ENCODE measurements around the gene LRRC32.

DNA sequence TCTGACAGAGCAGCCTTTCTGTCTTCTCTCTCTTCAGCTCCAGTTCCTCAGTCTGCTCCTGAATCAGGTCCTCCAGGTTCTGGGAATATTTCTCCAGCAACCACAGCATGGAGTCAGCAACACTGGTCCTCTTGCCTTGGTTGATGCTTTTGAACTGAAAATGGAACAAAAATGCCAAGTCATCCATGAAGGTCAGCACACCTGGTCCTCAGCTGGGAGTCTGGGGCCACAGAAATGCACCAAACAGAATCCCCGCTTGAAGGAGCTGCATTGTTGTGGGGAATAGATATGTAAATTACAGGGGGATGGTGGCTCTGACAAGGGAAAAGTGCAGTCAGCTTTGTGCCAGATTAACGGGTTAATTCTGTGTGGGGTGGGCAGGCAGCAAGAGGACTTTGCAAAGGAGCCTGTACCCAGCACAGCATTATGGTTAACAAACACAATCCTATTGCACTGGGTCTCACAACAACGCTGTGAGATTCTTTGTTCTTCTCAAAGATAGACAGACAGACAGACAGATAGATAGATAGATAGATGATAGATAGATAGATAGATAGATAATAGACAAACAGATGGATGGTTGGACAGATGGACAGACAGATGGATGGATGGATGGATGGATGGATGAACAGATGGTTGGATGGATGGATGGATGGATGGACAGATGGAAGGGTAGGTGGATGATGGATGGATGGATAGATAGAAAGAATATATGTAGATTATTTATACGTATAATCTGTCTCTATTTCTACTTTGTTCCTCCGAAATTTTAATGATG lies 33.8 kb upstream of the LRRC32 start:
- TF ChIP-seq EZH2 (IDR thresholded peaks at IDR 0.05; ENCODE audit: low read length) = no peak
- TF ChIP-seq, protein P1, sequence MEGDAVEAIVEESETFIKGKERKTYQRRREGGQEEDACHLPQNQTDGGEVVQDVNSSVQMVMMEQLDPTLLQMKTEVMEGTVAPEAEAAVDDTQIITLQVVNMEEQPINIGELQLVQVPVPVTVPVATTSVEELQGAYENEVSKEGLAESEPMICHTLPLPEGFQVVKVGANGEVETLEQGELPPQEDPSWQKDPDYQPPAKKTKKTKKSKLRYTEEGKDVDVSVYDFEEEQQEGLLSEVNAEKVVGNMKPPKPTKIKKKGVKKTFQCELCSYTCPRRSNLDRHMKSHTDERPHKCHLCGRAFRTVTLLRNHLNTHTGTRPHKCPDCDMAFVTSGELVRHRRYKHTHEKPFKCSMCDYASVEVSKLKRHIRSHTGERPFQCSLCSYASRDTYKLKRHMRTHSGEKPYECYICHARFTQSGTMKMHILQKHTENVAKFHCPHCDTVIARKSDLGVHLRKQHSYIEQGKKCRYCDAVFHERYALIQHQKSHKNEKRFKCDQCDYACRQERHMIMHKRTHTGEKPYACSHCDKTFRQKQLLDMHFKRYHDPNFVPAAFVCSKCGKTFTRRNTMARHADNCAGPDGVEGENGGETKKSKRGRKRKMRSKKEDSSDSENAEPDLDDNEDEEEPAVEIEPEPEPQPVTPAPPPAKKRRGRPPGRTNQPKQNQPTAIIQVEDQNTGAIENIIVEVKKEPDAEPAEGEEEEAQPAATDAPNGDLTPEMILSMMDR (optimal IDR thresholded peaks at IDR 0.05 in 1 of 3, IDR thresholded peaks at IDR 0.05 in 1 of 3, conservative IDR thresholded peaks at IDR 0.05 in 1 of 3; ENCODE audit: extremely low read depth in 1 of 3, insufficient read depth in 2 of 3, low read length in 3 of 3) = no peak

Data from keratinocyte (primary cell).